Measurements from ENCODE around the gene CCDC134.
A peak's percentile ranks its signal among the peaks of the same experiment; 100 is the strongest.

CCDC134 gene

DNA sequence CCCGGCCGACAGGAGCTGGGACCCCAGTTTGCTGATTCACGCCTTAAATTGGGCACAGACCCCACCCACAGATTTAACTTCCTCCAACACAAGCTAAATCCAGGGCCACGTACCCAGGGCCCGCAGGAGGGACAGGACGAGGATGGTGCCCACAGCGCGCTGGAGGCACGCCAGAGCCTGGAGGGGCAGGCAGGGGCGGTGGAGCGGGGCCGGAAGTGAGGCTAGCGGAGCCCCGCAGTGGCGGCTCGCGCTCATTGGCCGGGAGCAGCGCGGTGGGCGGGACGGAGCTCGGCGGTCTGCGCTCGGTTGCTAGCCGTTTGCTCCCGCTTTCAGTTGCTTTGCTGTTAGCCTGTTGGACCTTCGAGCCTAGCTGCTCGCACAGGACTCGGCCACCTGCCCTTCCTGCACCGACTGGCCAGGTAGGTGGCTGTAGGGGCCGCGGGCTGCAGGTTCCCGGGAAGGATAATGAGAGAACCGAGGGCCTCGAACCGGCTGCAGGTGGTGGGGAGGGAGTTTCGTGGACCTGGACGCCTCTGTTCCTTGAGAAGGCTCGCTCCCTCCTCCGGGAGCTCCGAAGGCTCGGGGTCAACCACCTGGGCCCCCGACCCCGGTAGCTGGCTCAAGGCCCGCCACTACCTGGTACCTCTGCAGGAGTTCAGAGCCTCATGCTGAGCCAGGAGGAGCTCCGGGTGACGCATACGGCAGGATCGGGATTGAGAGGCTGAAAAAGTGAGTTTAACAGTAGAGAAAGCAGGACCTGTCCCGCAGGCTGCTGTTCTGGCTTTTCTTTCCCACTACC is at the start of gene CCDC134:
CCDC134 (plus strand) TSS at position 332 of the 799 bp plus-strand sequence. CDS start 8,212 bp downstream, outside the sequence.
- peak; percentile 93 for DNase-seq
- peaks cover 39% of the 10 kb centered on the region for H3K36me3 Mint-ChIP-seq (ENCODE audit: low read depth)
- H3K4me3 Mint-ChIP-seq: peak within 1 kb of the TSS; percentile 97
- peak within 1 kb of the TSS; percentile 98 for H3K27ac Mint-ChIP-seq
- peaks cover 45% of the 10 kb centered on the region for H3K4me1 Mint-ChIP-seq (ENCODE audit: low read depth)
- H3K9me3 Mint-ChIP-seq: no peaks in the 10 kb centered on the region
- no peaks in the 10 kb centered on the region for H3K27me3 Mint-ChIP-seq

DNA sequence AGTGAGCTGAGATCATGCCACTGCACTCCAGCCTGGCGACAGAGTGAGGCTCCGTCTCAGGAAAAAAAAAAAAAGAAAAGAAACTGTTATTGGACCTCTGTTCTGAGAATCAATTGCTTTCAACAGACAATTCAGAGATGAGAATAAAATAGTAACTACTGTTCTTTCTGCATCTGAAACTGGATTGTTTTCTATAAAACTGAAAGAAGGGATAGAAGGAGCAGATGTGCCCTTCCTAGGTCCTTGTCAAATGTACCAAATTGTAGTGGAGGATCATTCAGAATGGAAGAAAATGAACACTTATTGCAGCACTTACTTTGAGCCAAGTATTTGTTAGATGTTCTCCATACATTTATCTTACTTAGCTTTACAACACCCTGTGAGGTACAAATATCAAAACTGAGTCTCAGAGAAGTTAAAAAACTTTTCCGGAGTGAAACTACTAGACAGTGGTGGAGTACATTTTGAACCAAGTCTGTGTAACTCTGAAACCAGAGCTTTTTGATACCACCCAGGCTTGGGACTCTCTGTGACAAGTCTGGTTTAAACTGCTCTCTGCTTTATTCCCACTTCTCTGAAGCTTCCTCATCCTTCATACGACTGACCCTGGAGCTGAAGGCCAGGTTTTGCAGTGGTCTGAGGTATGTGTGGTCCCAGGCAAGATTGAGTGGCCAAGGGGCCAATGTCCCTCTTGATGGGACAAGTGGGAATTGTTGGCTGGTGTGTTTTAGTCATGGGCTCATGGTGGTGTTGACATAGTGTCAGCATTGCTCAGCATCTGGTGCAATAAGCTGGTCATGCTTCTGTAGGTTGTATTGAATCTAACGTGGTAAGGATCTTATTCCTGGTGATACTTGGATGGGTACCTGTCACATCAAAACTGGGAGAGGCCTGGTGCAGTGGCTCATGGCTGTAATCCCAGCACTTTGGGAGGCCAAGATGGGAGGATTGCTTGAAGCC is 48.2 kb upstream of the CCDC134 start:
- H3K4me1 Mint-ChIP-seq (ENCODE audit: low read depth): peaks cover 6% of the 10 kb centered on the region
- DNase-seq: no peak
- no peak overlapping the region for H3K4me3 Mint-ChIP-seq
- no peaks in the 10 kb centered on the region for H3K36me3 Mint-ChIP-seq (ENCODE audit: low read depth)
- H3K27me3 Mint-ChIP-seq: no peaks in the 10 kb centered on the region
- H3K27ac Mint-ChIP-seq: peak overlapping the region; percentile 80
- no peaks in the 10 kb centered on the region for H3K9me3 Mint-ChIP-seq

DNA sequence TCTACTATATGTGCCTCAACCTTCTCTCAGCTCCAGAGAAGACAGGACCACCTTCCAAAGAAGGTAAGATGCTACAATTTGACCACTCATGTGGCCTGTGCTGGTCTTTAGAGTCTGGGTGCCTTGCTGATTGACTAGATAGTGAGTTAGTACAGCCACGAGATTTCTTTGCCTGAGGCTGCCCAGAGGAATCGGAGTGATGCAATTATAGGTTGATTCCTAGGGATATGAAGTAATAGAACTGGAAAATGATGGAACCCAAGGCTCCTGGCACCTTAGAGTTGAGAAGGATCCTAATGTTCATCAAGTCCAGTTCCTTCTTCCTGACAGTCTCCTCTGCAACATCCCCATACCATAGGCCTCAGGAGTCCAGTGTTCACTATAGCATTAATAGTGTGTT is 46.5 kb upstream of the CCDC134 start:
- no peak overlapping the region for H3K27ac Mint-ChIP-seq
- peaks cover 6% of the 10 kb centered on the region for H3K4me1 Mint-ChIP-seq (ENCODE audit: low read depth)
- no peaks in the 10 kb centered on the region for H3K27me3 Mint-ChIP-seq
- no peaks in the 10 kb centered on the region for H3K36me3 Mint-ChIP-seq (ENCODE audit: low read depth)
- DNase-seq: no peak
- no peak overlapping the region for H3K4me3 Mint-ChIP-seq
- no peaks in the 10 kb centered on the region for H3K9me3 Mint-ChIP-seq

DNA sequence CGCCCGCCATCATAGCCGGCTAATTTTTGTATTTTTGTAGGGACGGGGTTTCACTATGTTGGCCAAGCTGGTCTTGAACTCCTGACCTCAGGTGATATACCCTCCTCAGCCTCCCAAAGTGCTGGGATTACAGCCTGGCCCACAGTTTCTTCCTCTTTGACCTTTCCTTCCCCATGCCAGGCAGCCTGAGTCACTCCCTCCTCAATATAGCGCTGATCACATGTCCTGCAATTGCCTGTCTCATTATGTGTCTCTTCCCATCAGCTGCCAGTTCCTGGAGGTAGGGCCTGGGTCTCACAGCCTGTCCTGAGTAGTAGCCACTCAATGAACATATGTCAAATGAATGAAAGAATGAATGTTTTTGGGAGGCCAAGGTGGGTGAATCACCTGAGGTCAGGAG is 43.0 kb upstream of the CCDC134 start:
- H3K36me3 Mint-ChIP-seq (ENCODE audit: low read depth): no peaks in the 10 kb centered on the region
- H3K9me3 Mint-ChIP-seq: no peaks in the 10 kb centered on the region
- no peak for DNase-seq
- no peak overlapping the region for H3K4me3 Mint-ChIP-seq
- H3K27me3 Mint-ChIP-seq: no peaks in the 10 kb centered on the region
- peaks cover 2% of the 10 kb centered on the region for H3K4me1 Mint-ChIP-seq (ENCODE audit: low read depth)
- H3K27ac Mint-ChIP-seq: no peak overlapping the region

DNA sequence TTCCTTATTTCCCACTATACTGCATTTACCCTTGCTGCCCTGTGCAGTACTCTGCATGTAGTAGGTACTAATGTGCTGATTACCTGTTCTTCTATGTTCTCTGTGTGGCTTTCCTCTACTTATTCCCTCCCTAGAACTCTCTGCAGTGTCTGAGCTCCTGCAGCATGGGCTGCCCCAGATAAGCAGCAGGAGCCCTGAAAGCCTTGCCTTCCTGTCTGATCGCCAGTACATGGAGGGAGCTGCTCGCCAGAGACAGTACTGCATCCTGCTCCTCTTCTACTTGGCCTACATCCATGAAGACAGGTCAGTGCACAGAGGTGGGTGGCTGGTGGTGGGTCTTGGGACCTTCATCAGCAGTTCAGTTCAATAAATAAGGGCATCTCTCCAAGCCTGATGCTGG is 42.2 kb upstream of the CCDC134 start:
- Mint-ChIP-seq H3K9me3 (no peaks in the 10 kb centered on the region), H3K27ac (no peak overlapping the region), H3K4me1 (ENCODE audit: low read depth) (no peaks in the 10 kb centered on the region), H3K36me3 (ENCODE audit: low read depth) (no peaks in the 10 kb centered on the region), H3K4me3 (no peak overlapping the region), H3K27me3 (no peaks in the 10 kb centered on the region)
- DNase-seq: no peak

- peaks cover 5% of the 10 kb centered on the region for H3K4me1 Mint-ChIP-seq (ENCODE audit: low read depth)
- H3K27ac Mint-ChIP-seq: no peak overlapping the region
- peak; percentile 48 for DNase-seq
- H3K4me3 Mint-ChIP-seq: no peak overlapping the region
- H3K9me3 Mint-ChIP-seq: no peaks in the 10 kb centered on the region
- H3K36me3 Mint-ChIP-seq (ENCODE audit: low read depth): no peaks in the 10 kb centered on the region
- no peaks in the 10 kb centered on the region for H3K27me3 Mint-ChIP-seq
Observed at GRCh38 chr22:41762980-41763779, 37.3 kb upstream of the CCDC134 start.

DNA sequence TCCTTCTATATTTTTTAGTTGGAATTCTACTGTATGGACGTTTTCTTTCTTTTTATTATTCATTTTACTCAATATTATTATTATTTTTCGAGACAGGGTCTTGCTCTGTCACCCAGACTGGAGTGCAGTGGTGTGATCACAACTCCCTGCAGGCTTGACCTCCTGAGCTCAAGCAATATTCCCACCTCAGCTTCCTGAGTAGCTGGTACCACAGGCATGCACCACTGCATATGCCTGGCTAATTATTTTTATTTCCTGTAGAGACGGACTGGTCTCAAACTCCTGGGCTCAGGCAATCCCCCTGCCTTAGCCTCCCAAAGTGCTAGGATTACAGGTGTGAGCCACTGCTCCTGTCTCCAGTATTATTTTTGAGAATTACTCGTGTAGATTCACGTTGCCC is 34.0 kb upstream of the CCDC134 start:
- Mint-ChIP-seq H3K27me3 (no peaks in the 10 kb centered on the region), H3K27ac (no peak overlapping the region), H3K36me3 (ENCODE audit: low read depth) (no peaks in the 10 kb centered on the region), H3K9me3 (no peaks in the 10 kb centered on the region), H3K4me1 (ENCODE audit: low read depth) (peaks cover 13% of the 10 kb centered on the region), H3K4me3 (no peak overlapping the region)
- no peak for DNase-seq

DNA sequence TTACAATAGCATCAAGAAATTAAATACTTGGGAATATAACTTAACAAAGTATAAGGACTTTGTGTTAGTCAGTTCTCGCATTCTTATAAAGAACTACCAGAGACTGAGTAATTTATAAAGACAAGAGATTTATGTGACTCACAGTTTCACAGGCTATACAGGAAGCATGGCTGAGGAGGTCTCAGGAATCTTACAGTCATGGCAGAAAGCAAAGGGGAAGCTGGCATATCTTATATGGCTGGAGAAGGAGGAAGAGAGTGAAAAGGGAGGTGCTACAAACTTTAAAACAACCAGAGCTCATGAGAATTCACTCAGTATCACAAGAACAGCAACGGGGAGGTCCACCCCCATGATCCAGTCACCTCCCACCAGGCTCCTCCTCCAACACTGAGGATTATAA is 32.0 kb upstream of the CCDC134 start:
- H3K9me3 Mint-ChIP-seq: no peaks in the 10 kb centered on the region
- H3K36me3 Mint-ChIP-seq (ENCODE audit: low read depth): no peaks in the 10 kb centered on the region
- DNase-seq: no peak
- peaks cover 13% of the 10 kb centered on the region for H3K4me1 Mint-ChIP-seq (ENCODE audit: low read depth)
- H3K4me3 Mint-ChIP-seq: no peak overlapping the region
- H3K27ac Mint-ChIP-seq: no peak overlapping the region
- H3K27me3 Mint-ChIP-seq: no peaks in the 10 kb centered on the region

- Mint-ChIP-seq H3K27me3 (no peaks in the 10 kb centered on the region), H3K9me3 (no peaks in the 10 kb centered on the region), H3K36me3 (ENCODE audit: low read depth) (no peaks in the 10 kb centered on the region), H3K27ac (no peak overlapping the region), H3K4me1 (ENCODE audit: low read depth) (peaks cover 13% of the 10 kb centered on the region), H3K4me3 (no peak overlapping the region)
- no peak for DNase-seq
Observed at GRCh38 chr22:41770715-41771468, 29.6 kb upstream of the CCDC134 start.

- Mint-ChIP-seq H3K27me3 (no peaks in the 10 kb centered on the region), H3K4me3 (no peak overlapping the region), H3K27ac (no peak overlapping the region), H3K4me1 (ENCODE audit: low read depth) (peaks cover 13% of the 10 kb centered on the region), H3K36me3 (ENCODE audit: low read depth) (no peaks in the 10 kb centered on the region), H3K9me3 (no peaks in the 10 kb centered on the region)
- DNase-seq: no peak
Observed at GRCh38 chr22:41772198-41772597, 28.3 kb upstream of the CCDC134 start.

DNA sequence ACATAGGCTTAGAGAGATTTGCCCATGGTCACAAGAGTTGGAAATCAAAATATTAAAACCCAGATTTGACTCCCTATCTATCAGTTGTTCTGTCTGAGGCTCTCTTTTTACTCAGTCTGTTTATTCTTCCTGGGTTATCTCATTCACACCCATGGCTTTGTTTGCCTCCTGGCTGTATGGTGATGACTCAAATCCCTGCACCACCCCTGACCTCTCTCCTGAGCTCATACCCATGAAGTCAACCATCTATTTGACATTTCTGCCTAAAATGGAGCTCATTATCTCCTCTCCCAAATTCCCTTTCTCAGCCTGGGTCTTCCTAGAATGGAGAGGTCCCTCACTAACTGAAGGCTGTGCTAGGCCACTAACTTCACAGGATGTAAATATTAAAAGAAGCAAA is 27.8 kb upstream of the CCDC134 start:
- no peaks in the 10 kb centered on the region for H3K9me3 Mint-ChIP-seq

GRCh38 chr22:41775338-41775737 is 25.1 kb upstream of the CCDC134 start:
- H3K27me3 Mint-ChIP-seq: no peaks in the 10 kb centered on the region
- no peaks in the 10 kb centered on the region for H3K9me3 Mint-ChIP-seq
- peaks cover 24% of the 10 kb centered on the region for H3K4me1 Mint-ChIP-seq (ENCODE audit: low read depth)
- H3K4me3 Mint-ChIP-seq: no peak overlapping the region
- no peak overlapping the region for H3K27ac Mint-ChIP-seq
- DNase-seq: no peak
- no peaks in the 10 kb centered on the region for H3K36me3 Mint-ChIP-seq (ENCODE audit: low read depth)

More for the DNA sequence above, 27.8 kb upstream of the CCDC134 start:
- H3K36me3 Mint-ChIP-seq (ENCODE audit: low read depth): no peaks in the 10 kb centered on the region
- H3K4me1 Mint-ChIP-seq (ENCODE audit: low read depth): peaks cover 12% of the 10 kb centered on the region
- no peak overlapping the region for H3K27ac Mint-ChIP-seq
- no peaks in the 10 kb centered on the region for H3K27me3 Mint-ChIP-seq
- H3K4me3 Mint-ChIP-seq: no peak overlapping the region
- DNase-seq: no peak

DNA sequence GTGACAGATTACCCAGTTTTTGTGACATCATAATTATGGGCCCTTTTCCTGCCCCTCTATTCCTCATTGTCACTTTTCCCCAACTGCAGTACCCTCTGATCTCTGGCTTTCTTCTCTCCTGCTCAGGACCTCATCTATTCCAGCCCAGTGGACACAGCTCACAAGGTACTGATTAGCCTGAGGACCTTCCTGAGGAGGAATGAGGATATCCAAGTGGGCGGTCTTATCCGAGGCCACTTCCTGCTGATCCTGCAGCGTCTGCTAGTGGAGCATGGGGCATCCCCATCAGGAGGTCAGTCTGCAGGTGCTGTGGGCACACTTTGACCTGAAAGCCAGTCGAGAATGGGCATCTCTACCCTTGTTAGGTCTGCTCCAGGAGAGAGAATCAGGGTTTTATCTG is 24.5 kb upstream of the CCDC134 start:
- Mint-ChIP-seq H3K27ac (no peak overlapping the region), H3K9me3 (no peaks in the 10 kb centered on the region), H3K4me1 (ENCODE audit: low read depth) (peaks cover 25% of the 10 kb centered on the region), H3K27me3 (no peaks in the 10 kb centered on the region), H3K36me3 (ENCODE audit: low read depth) (no peaks in the 10 kb centered on the region), H3K4me3 (no peak overlapping the region)
- DNase-seq: no peak

DNA sequence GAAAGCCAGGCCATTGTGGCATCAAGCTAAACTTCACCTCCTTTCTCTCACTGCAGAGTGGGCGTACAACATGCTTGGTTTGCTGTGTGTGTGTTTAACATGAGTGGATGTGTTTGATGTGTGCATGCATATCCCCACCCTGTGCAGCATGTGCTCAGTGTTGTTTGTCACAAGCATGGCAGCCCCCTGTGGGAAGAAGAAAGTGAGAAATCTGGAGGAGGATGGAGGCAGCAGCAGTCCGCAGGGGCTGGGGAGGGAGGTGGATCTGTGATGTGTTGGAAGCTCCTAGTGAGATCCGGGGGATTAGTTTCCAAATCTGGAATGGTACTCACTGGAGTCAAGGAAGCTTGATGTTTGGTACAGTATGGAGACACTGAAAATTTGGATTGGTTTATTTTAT is 24.1 kb upstream of the CCDC134 start:
- no peaks in the 10 kb centered on the region for H3K27me3 Mint-ChIP-seq
- no peak for DNase-seq
- peaks cover 28% of the 10 kb centered on the region for H3K4me1 Mint-ChIP-seq (ENCODE audit: low read depth)
- H3K4me3 Mint-ChIP-seq: no peak overlapping the region
- H3K27ac Mint-ChIP-seq: no peak overlapping the region
- no peaks in the 10 kb centered on the region for H3K9me3 Mint-ChIP-seq
- H3K36me3 Mint-ChIP-seq (ENCODE audit: low read depth): peaks cover 1% of the 10 kb centered on the region
